Measurements from ENCODE around the gene BTBD9. TPM values are rescaled to one million over a fixed set of nuclear protein-coding genes. Genes with fewer than 3 reads are reported as not detected.

Gene BTBD9
- total and polyA plus RNA-seq, 2 of the 13 experiments (the other 11 are each of a cell fraction or from before 2014, with no cell fraction given): 1.2 to 3.0 TPM

- no peak for FAIRE-seq
- CTCF ChIA-PET (ENCODE audit: low intra/inter-chr PET ratio, low total read pairs): no interaction called here
- in situ Hi-C loops (cut with HindIII; ENCODE audit: extremely low pct_ligation_motif_present, low pct_unique_long_range_greater_than_20kb): no loop called here
Measured at GRCh38 chr6:38225766-38226165, 414.0 kb downstream of the BTBD9 start.

More at GRCh38 chr6:38225766-38226165, 414.0 kb downstream of the BTBD9 start:
- 2% methylated on average over 2 of the region's 2 CpGs for WGBS (ENCODE audit: low lambda C conversion rate)
- BruUV-seq (replicated peaks): no TSS peak
- Histone ChIP-seq H3K4me1 (ENCODE audit: insufficient read depth, low read length) (no peaks in the 10 kb centered on the region), H3K9ac (ENCODE audit: insufficient read depth, low read depth, low read length) (no peak overlapping the region), H3K79me2 (ENCODE audit: insufficient read depth, low read length) (no peaks in the 10 kb centered on the region), H4K20me1 (ENCODE audit: insufficient read depth, low read length) (no peaks in the 10 kb centered on the region), H3K9me3 (ENCODE audit: low read length) (no peaks in the 10 kb centered on the region), H3K27me3 (ENCODE audit: control insufficient read depth in 1 of 2, insufficient read depth in 2 of 2, low read length in 2 of 2) (no peaks in the 10 kb centered on the region), H2AFZ (ENCODE audit: low read length) (no peak overlapping the region), H3K4me3 (replicated peaks in 1 of 3; ENCODE audit: insufficient read depth in 1 of 3, low read depth in 2 of 3, low read length in 3 of 3) (no peak overlapping the region), H3K36me3 (replicated peaks in 1 of 2; ENCODE audit: control insufficient read depth in 1 of 2, insufficient read depth in 2 of 2, low read length in 2 of 2) (no peaks in the 10 kb centered on the region), H3K4me2 (ENCODE audit: low read depth, low read length) (no peak overlapping the region), H3K27ac (ENCODE audit: extremely low read length, insufficient read depth, low read length) (no peak overlapping the region)
- TF ChIP-seq ZNF142 (CRISPR knock-in tag; IDR thresholded peaks at IDR 0.05) (no peak), ZNF710 (CRISPR knock-in tag; IDR thresholded peaks at IDR 0.05; ENCODE audit: borderline replicate concordance) (no peak), HOXD1 (CRISPR knock-in tag; IDR thresholded peaks at IDR 0.05) (no peak), ZBTB2 (CRISPR knock-in tag; IDR thresholded peaks at IDR 0.05; ENCODE audit: low read depth) (no peak), RAD21 (CRISPR knock-in tag; IDR thresholded peaks at IDR 0.05) (no peak), TEAD3 (CRISPR knock-in tag; optimal IDR thresholded peaks at IDR 0.05; ENCODE audit: borderline replicate concordance) (no peak), GABPA (IDR thresholded peaks at IDR 0.05; ENCODE audit: low read depth, low read length) (no peak), GABPA (CRISPR knock-in tag; IDR thresholded peaks at IDR 0.05; ENCODE audit: low read depth) (no peak), HINFP (CRISPR knock-in tag; IDR thresholded peaks at IDR 0.05; ENCODE audit: low read depth) (no peak), TOE1 (CRISPR knock-in tag; IDR thresholded peaks at IDR 0.05) (no peak), FLYWCH1 (CRISPR knock-in tag; IDR thresholded peaks at IDR 0.05) (no peak), U2AF2 (IDR thresholded peaks at IDR 0.05; ENCODE audit: low read depth, low read length) (no peak), POLR2AphosphoS5 (IDR thresholded peaks at IDR 0.05; ENCODE audit: low read depth, low read length) (no peak), PTBP1 (IDR thresholded peaks at IDR 0.05; ENCODE audit: low read depth, low read length, poor library complexity, severe bottlenecking) (no peak)
- POLR2A ChIA-PET: no interaction called here
- ATAC-seq: no peak
- no peak for DNase-seq (ENCODE audit: low spot score)
- intact Hi-C loops (cut with micrococcal nuclease; ENCODE audit: unreplicated experiment): no loop called here
